ENCODE results near the gene PPP1R7. TPM values are rescaled to one million over a fixed set of nuclear protein-coding genes. Genes with fewer than 3 reads are reported as not detected.

The PPP1R7 gene
- total RNA-seq, 3 donors from 2014 or later: 59.3 to 68.9 (median 61.9) TPM

DNA sequence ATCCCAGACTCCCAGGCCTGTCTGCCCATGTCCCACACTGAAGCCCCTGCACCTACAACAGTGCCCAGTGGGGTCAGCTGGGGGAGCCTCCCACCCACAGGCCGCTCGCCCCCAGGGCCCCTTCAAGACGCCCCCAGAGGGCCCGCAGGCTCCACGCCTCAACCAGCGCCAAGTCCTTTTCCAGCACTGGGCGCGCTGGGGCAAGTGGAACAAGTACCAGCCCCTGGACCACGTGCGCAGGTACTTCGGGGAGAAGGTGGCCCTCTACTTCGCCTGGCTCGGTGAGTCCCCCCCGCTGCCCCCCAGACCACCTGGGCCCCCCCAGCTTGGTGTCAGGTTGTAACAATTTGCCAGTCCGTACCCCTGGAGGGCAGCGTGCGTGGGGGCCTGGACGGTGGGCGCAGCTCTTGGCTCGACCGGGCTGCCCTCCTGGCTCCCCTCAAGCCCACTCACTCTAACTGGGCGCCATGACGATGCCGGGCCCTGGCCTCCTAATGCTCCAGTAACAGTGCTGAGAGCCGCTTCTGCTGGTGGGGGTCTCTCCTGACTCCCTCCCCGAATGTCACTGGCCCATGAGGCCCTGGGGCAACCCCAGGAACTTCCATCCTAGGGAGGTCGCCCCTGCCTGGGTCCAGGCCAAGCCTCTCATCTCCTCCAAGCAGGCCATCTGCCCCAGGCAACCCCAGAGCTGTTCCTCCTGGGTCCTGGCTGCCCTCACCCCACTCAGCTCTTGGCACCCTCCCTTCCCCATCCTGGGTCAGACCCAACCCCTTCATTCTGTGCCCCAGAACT lies 53.1 kb downstream of the PPP1R7 start:
- DNase-seq (no peak), ATAC-seq (no peak)
- Histone ChIP-seq H3K4me1 (ENCODE audit: low read depth) (no peaks in the 10 kb centered on the region), H3K9me3 (no peaks in the 10 kb centered on the region), H3K36me3 (ENCODE audit: low read depth) (no peaks in the 10 kb centered on the region), H3K4me3 (no peak overlapping the region)
- TF ChIP-seq, protein P1, sequence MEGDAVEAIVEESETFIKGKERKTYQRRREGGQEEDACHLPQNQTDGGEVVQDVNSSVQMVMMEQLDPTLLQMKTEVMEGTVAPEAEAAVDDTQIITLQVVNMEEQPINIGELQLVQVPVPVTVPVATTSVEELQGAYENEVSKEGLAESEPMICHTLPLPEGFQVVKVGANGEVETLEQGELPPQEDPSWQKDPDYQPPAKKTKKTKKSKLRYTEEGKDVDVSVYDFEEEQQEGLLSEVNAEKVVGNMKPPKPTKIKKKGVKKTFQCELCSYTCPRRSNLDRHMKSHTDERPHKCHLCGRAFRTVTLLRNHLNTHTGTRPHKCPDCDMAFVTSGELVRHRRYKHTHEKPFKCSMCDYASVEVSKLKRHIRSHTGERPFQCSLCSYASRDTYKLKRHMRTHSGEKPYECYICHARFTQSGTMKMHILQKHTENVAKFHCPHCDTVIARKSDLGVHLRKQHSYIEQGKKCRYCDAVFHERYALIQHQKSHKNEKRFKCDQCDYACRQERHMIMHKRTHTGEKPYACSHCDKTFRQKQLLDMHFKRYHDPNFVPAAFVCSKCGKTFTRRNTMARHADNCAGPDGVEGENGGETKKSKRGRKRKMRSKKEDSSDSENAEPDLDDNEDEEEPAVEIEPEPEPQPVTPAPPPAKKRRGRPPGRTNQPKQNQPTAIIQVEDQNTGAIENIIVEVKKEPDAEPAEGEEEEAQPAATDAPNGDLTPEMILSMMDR (IDR thresholded peaks at IDR 0.05): no peak
- intact Hi-C loops (cut with DNase I, micrococcal nuclease): no loop called here

DNA sequence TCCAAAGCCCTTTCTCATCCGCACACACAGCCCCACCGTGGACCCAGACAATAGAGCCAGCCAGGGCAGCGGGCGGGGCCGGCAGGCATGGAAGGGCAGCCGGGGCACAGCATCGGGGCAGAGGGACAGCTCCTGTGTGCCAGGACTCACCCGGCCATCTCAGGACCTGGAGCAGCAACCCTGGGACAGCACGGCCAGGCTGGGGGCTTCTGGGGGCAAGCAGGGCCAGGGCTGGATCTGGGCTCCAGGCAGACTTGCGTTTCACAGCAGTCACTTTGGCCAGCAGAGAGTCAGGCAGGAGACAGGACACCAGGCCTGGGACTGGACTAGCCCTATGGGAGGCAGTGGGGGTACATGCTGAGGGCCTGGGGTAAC lies 53.7 kb downstream of the PPP1R7 start:
- intact Hi-C loops (cut with DNase I, micrococcal nuclease): no loop called here
- no peak for DNase-seq
- H3K36me3 ChIP-seq (ENCODE audit: low read depth): no peaks in the 10 kb centered on the region
- no peaks in the 10 kb centered on the region for H3K4me1 ChIP-seq (ENCODE audit: low read depth)
- no peak for ATAC-seq
- H3K9me3 ChIP-seq: no peaks in the 10 kb centered on the region
- no peak overlapping the region for H3K4me3 ChIP-seq
- TF ChIP-seq, protein P1 (IDR thresholded peaks at IDR 0.05): no peak

DNA sequence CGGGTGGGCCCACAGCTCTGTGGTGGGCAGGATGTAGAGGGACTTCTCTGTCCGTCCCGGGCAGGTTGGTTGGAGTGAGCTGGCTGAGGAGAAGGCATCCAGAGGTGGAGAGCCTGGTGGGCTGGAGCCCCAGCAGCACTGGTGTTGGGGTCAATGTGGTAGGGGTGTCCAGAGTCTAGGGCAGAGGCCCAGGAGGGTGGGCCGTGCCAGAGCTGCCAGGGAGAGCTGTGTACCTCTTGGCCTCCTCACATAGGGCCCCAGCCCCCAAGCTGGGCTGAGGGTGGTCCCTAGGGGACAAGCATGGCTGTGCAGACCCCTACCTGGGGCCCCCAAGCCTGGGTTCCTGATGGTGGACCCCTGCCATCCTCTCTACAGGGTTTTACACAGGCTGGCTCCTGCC lies 54.2 kb downstream of the PPP1R7 start:
- Histone ChIP-seq H3K4me1 (ENCODE audit: low read depth) (no peaks in the 10 kb centered on the region), H3K9me3 (no peaks in the 10 kb centered on the region), H3K36me3 (ENCODE audit: low read depth) (no peaks in the 10 kb centered on the region), H3K4me3 (no peak overlapping the region)
- no peak for DNase-seq
- ATAC-seq: no peak
- intact Hi-C loops (cut with DNase I, micrococcal nuclease): no loop called here
- TF ChIP-seq, protein P1 (IDR thresholded peaks at IDR 0.05): no peak

DNA sequence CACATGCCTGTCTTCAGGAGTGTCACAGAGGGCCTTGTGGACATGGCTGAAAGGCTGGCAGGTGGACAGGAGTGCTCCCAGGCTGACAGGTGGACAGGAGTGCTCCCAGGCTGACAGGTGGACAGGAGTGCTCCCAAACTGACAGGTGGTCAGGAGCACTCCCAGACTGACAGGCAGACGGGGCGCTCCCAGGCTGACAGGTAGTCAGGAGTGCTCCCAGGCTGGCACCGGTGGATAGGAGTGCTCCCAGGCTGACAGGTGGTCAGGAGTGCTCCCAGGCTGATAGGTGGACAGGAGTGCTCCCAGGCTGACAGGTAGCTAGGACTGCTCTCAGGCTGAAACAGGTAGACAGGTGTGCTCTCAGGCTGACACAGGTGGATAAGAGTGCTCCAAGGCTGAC lies 54.8 kb downstream of the PPP1R7 start:
- TF ChIP-seq, protein P1 (IDR thresholded peaks at IDR 0.05): no peak
- intact Hi-C loops (cut with DNase I, micrococcal nuclease): no loop called here

DNA sequence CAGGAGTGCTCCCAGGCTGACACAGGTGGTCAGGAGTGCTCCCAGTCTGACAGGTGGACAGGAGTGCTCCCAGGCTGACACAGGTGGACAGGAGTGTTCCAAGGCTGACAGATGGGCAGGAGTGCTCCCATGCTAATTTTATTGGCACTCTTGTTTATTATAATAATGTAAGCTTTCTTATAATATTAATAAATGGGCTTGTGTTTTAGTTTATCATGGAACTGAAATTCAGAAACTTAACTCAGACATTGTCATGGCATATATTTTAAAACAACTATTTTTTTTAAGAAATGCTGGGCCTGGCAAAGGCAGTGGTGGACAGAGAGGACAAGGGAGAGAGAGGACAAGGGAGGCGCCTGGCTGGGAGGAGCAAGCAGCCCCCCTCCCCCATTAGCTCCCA lies 56.9 kb downstream of the PPP1R7 start:
- H3K36me3 ChIP-seq (ENCODE audit: low read depth): no peaks in the 10 kb centered on the region
- TF ChIP-seq, protein P1 (IDR thresholded peaks at IDR 0.05): no peak
- no peaks in the 10 kb centered on the region for H3K9me3 ChIP-seq
- ATAC-seq (no peak), DNase-seq (no peak)
- no peaks in the 10 kb centered on the region for H3K4me1 ChIP-seq (ENCODE audit: low read depth)
- no peak overlapping the region for H3K4me3 ChIP-seq
- intact Hi-C loops (cut with DNase I, micrococcal nuclease): no loop called here

More for the DNA sequence above, 54.8 kb downstream of the PPP1R7 start:
- Histone ChIP-seq H3K36me3 (ENCODE audit: low read depth) (no peaks in the 10 kb centered on the region), H3K4me1 (ENCODE audit: low read depth) (no peaks in the 10 kb centered on the region), H3K9me3 (no peaks in the 10 kb centered on the region), H3K4me3 (no peak overlapping the region)
- no peak for DNase-seq
- no peak for ATAC-seq
